NT2/D1 (cell line): ENCODE data around the gene CLCNKB.

Experiments used
- DNase-seq: peaks from one replicate; pipeline ENCODE4 v3.0.0-alpha.2; 2011; ENCODE audit warnings: low read depth, low spot score
- H3K27me3 ChIP-seq: 2 replicates; pipeline ENCODE4 v1.6.0; 2011; ENCODE audit warnings: mild to moderate bottlenecking; ENCODE audit not compliant: insufficient read length, insufficient read depth
- H3K36me3 ChIP-seq: 2 replicates; pipeline ENCODE4 v1.6.1; 2011; ENCODE audit warnings: mild to moderate bottlenecking, low read length, mixed read lengths; ENCODE audit not compliant: insufficient read depth, insufficient read length
- H3K4me1 ChIP-seq: 2 replicates; pipeline ENCODE4 v1.5.1; 2011; ENCODE audit not compliant: insufficient read depth, insufficient read length
- H3K4me3 ChIP-seq: 2 replicates; pipeline ENCODE4 v1.5.1; 2011; ENCODE audit warnings: low read depth; ENCODE audit not compliant: insufficient read length
- H3K9ac ChIP-seq: 2 replicates; pipeline ENCODE4 v1.6.0; 2011; ENCODE audit warnings: low read depth; ENCODE audit not compliant: insufficient read length
- H3K9me3 ChIP-seq: 2 replicates; pipeline ENCODE4 v1.5.1; 2011; ENCODE audit warnings: mild to moderate bottlenecking, low read length; ENCODE audit not compliant: insufficient read depth
- SUZ12 ChIP-seq: IDR thresholded peaks from 2 replicates; pipeline ENCODE4 v1.6.1; 2011; ENCODE audit not compliant: insufficient read length, insufficient read depth; ENCODE audit errors: extremely low read depth
- YY1 ChIP-seq: IDR thresholded peaks from 2 replicates; pipeline ENCODE4 v1.6.1; 2011; ENCODE audit not compliant: insufficient read length, insufficient read depth
- ZNF274 ChIP-seq: IDR thresholded peaks from 2 replicates; pipeline ENCODE4 v1.6.1; 2011; ENCODE audit warnings: mild to moderate bottlenecking, low read depth, low read length

CLCNKB gene

DNA sequence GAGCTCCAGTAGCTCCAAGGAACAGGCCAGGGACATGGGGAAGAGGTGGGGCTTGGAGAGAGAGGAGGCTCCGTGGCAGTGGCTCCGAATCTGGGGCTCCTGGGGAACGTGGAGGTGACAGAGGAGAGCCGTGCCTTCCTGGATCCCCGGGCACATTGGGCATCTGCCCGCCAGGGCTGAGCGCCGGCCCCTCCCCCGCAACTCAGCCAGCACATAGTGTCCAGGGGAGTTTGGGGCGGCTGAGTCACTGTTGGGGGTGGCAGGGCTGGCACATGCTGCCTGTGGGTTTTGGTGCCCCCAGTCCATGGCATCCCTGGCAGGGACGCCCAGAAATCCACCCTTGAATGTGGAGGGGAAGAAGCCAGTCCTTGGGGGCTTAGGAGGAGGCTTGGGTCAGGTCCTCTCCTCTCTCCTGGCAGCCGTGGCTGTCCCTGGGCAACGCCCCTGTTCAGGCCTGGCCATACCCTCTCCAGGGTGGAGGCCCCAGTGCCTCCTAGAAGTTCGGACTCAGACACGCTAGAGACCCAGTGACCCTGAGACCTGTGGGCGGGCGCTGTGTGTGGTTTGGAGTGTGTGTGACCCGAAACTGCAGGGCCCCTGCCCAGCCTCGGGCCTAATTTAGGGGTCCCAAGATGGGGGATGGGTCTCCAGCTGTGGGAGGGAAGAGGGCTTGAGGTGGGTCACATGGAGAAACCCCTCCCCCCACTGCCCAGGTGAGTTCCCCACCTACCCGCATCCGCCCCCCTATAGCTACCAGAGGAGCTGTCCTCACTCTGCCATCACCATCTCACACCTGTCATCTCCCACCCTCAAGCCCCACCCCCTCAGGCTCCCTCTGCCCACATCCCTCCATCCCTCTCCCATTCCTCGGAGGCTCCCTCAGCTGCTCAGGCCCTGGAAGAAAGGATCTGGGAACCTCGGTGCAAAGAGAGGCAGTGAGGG is 27.4 kb upstream of the CLCNKB start:
- no peak for DNase-seq
- Histone ChIP-seq H3K36me3 (no peaks in the 10 kb centered on the region), H3K4me1 (peaks cover 32% of the 10 kb centered on the region), H3K9ac (no peak overlapping the region), H3K27me3 (no peaks in the 10 kb centered on the region), H3K4me3 (no peak overlapping the region), H3K9me3 (no peaks in the 10 kb centered on the region)
- TF ChIP-seq SUZ12, result no peak

DNA sequence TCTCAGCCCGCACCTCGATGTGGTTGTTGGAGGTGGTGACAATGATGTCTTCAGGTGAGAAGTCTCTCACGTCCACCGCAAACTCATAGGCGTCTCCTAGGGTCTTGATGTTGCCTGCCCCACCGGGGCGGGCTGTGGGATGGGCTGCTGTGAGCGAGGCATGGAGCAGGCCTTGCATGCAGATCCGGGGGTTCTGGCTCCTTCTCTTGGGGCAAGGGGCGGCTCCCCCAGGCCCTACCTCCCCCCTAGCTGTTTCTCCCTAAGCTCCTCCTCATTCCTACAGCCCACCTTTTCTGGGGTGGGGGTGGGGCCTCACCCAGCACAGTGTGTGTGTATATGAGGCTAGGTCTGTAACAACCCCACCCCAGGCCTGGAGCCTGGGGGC is 26.5 kb upstream of the CLCNKB start:
- no peak overlapping the region for H3K9ac ChIP-seq
- TF ChIP-seq ZNF274 (no peak), SUZ12 (no peak), YY1 (no peak)
- peaks cover 31% of the 10 kb centered on the region for H3K4me1 ChIP-seq
- no peak for DNase-seq
- H3K4me3 ChIP-seq, result no peak overlapping the region
- H3K9me3 ChIP-seq, result no peaks in the 10 kb centered on the region
- no peaks in the 10 kb centered on the region for H3K27me3 ChIP-seq
- H3K36me3 ChIP-seq, result no peaks in the 10 kb centered on the region

DNA sequence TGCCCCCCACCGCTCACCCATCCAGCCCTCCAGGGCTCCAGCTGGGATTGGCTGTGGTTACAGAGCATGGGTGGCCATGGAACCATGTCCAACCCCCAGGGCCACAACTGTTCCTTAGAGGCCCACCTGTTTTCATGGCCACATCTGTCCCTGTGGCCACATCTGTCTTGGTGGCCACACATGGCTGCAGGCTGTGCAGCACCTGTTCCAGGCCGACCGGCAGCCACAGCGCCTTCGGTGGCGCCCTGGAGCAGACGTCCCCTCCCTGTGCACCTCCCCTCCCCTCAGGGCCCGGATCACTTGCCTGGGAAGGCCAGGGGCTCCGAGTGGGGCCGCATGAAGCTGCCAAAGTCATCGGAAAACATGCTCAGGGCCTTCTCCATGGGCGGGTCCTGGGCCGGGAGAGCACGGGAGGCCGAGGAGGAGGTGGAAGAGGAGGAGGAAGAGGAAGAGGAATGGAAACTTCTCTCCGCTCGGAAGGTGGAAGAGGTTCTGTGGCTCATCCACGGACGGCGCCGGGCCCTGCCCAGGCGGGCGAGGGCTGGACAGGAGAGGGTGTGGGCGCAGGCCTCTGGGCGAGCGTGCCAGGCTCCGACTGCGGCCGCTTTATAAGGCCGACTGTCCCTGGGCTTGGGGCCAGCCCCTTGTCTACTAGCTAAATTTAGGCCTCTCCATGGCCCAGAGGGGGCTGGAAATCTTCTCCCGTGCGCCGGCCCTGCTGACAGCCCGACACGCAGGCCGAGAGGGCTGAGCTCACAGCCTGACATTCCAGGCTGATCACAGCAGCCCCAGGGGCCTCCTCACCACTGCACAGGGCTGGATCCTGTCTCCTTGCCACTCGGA is 25.9 kb upstream of the CLCNKB start, which contains the start of gene HSPB7:
TSS of gene HSPB7 (minus strand) at position 583 of the 843 bp plus-strand sequence. CDS start at position 503, 80 bp downstream.
- Histone ChIP-seq H3K9ac (peak within 1 kb of the TSS; percentile 50), H3K9me3 (no peaks in the 10 kb centered on the region), H3K4me1 (peaks cover 25% of the 10 kb centered on the region), H3K4me3 (no peak within 1 kb of the TSS), H3K27me3 (no peaks in the 10 kb centered on the region), H3K36me3 (no peaks in the 10 kb centered on the region)
- TF ChIP-seq YY1 (no peak), ZNF274 (no peak), SUZ12 (no peak)
- DNase-seq, result no peak

DNA sequence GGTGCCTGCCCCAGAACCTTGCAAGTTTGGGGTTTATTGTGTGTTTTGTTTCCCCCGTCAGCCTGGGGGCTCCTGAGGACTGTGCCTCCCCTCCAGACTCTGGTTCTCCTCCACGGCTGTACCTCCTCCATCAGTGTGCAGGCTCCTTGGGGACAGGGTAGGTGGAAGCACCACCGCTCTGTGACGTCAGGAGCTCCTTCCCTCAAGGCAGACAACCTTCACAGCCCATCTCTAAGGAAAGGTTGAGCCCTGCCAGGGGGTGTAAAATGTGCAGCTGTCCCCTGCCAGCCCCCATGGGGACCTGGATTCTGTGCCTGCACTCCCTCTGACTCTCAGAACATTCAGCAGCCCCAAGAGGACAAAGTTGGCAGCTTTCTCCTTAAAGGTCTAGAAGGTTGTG is 25.3 kb upstream of the CLCNKB start:
- DNase-seq, result no peak
- H3K9me3 ChIP-seq, result no peaks in the 10 kb centered on the region

DNA sequence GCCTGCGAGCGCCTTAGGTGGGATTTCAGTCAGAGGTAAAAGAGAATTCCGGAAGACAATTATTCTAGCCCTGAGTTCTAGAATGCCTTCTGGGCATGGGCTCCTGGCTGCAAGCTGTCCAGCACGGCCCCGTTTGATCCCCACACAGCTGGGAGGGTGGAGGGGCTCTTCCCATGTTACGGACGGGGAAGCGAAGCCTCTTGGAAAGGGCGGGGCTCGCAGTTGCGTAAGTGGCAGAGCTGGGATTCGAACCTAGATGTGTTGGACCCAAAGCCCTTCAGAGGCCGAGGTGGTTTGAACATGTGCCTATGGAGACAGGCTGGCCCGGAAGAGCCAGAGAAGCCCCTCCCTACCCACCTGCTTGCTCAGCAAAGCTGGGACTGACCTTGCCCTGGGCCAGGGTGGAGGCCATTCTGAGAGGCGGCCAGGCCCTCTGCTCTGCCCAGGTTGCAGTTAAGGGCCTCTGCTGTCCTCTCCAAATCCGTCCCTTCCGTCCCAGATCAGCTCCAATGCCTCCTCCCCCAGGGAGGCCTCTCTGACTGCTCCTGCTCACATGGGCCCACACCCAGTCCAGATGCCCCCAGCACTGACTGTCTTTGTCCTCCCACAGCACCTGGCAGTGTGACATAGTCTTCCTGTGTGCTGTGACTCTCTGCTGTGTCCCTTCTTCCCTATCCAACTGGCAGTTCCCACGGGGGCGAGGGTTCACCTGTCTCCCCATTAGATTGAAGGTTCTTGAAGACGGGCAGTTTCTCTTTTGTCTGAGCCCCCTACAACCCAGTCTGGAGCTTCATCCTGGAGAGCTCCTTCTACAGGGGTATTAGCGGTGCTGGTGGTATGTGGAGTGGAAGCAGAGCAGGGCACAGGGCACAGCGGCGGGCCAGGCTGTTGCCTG is 24.6 kb upstream of the CLCNKB start:
- peak overlapping the region; percentile 50 for H3K9ac ChIP-seq
- H3K4me3 ChIP-seq, result no peak overlapping the region
- H3K4me1 ChIP-seq, result peaks cover 25% of the 10 kb centered on the region
- no peaks in the 10 kb centered on the region for H3K9me3 ChIP-seq
- no peak for TF ChIP-seq YY1
- no peak for TF ChIP-seq SUZ12
- TF ChIP-seq ZNF274, result no peak
- no peak for DNase-seq
- no peaks in the 10 kb centered on the region for H3K27me3 ChIP-seq
- H3K36me3 ChIP-seq, result no peaks in the 10 kb centered on the region

More for the DNA sequence above, 25.3 kb upstream of the CLCNKB start:
- H3K36me3 ChIP-seq, result no peaks in the 10 kb centered on the region
- no peaks in the 10 kb centered on the region for H3K27me3 ChIP-seq
- peak overlapping the region; percentile 4 for H3K9ac ChIP-seq
- TF ChIP-seq SUZ12 (no peak), ZNF274 (no peak), YY1 (no peak)
- H3K4me1 ChIP-seq, result peaks cover 25% of the 10 kb centered on the region
- H3K4me3 ChIP-seq, result no peak overlapping the region

DNA sequence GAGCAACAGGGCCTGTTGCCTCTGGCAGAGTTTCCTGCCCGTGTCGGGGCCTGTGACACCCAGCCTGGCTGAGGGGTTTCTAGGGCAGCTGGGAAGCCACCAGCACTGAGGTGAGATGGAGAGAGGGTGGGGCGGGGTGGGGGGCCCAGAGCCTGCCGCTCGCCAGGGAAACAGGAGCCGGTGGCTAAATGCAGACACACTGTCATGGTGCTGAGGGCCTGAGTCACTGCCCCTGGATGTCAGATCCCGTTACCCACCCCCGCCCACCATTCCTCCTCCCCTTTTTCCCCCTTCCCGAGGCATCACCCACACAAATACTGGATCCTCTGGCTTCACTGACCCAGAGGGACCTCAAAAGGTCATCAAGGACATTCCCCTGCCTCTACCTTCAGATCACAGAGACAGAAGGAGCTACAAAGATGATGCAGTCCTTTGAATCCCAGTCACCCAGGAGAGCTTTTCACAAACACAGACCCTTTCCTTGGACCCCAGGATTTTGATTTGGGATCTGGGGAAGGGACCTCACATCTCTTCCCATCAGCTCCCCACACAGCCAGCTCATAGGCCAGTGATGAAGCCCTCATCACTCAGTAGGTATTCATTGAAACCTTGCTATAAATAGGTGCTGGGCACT is 23.8 kb upstream of the CLCNKB start:
- no peaks in the 10 kb centered on the region for H3K27me3 ChIP-seq
- H3K4me3 ChIP-seq, result no peak overlapping the region
- no peak overlapping the region for H3K9ac ChIP-seq
- no peaks in the 10 kb centered on the region for H3K9me3 ChIP-seq
- no peak for DNase-seq
- H3K4me1 ChIP-seq, result peaks cover 20% of the 10 kb centered on the region
- H3K36me3 ChIP-seq, result no peaks in the 10 kb centered on the region
- no peak for TF ChIP-seq SUZ12
- TF ChIP-seq YY1, result no peak
- no peak for TF ChIP-seq ZNF274
